Kidney (tissue), 14 donors: Measurements from ENCODE around the gene GOLGA6D. TPM values are rescaled to one million over a fixed set of nuclear protein-coding genes. Genes with fewer than 3 reads are reported as not detected.

Source experiments
- DNase-seq, 5 donors: peaks; one replicate each; pipeline ENCODE4 v3.0.0-alpha.2; 2013 to 2020
- FAIRE-seq: peaks from 2 replicates; lab custom pipeline; 2012; peaks lifted over from hg19 to GRCh38; lab: Jason Lieb, UNC
- H3K27ac ChIP-seq, 2 donors: one replicate each; pipeline ENCODE4 v1.7.0; 2013; ENCODE audit warnings: low read depth in 2 of 2, low read length in 2 of 2, inconsistent platforms in 1 of 2
- H3K27me3 ChIP-seq: one replicate; pipeline ENCODE4 v1.7.1; 2013; ENCODE audit warnings: low read length, inconsistent platforms; ENCODE audit not compliant: control insufficient read depth, insufficient read depth
- H3K36me3 ChIP-seq, 3 donors: one replicate each; pipeline versions ENCODE4 v1.7.0 to v1.7.1; 2013; ENCODE audit warnings: low read length in 3 of 3, control low read depth in 1 of 3, inconsistent platforms in 1 of 3; ENCODE audit not compliant: insufficient read depth in 3 of 3, control insufficient read depth in 2 of 3
- H3K4me1 ChIP-seq, 3 donors: one replicate each; pipeline versions ENCODE4 v1.7.0 to v1.7.1; 2013; ENCODE audit warnings: low read length in 3 of 3, inconsistent platforms in 1 of 3, low read depth in 1 of 3; ENCODE audit not compliant: control insufficient read depth in 2 of 3, insufficient read depth in 2 of 3
- H3K4me3 ChIP-seq, 3 donors: one replicate each; pipeline versions ENCODE4 v1.7.0 to v1.8.1; 2013; ENCODE audit warnings: low read length in 3 of 3, control low read depth in 1 of 3, inconsistent platforms in 1 of 3
- H3K9ac ChIP-seq, 3 donors: one replicate each; pipeline versions ENCODE4 v1.7.0 to v1.7.1; 2013; ENCODE audit warnings: low read length in 3 of 3, control low read depth in 1 of 3, inconsistent platforms in 1 of 3
- H3K9me3 ChIP-seq, 3 donors: one replicate each; pipeline versions ENCODE4 v1.7.0 to v1.7.1; 2013; ENCODE audit warnings: low read length in 3 of 3, control low read depth in 1 of 3, inconsistent platforms in 1 of 3; ENCODE audit not compliant: control insufficient read depth in 2 of 3, insufficient read depth in 1 of 3
- CTCF ChIP-seq: IDR thresholded peaks from 3 replicates; pipeline ENCODE4 v1.5.1; 2012; ENCODE audit warnings: mild to moderate bottlenecking, moderate library complexity, borderline replicate concordance; ENCODE audit not compliant: insufficient read depth; ENCODE audit errors: extremely low read depth
- intact Hi-C: fragments of 100-400 bp; cut with DNase I; formaldehyde crosslinking; loops from one replicate; pipeline ENCODE4 v1.11.1; 2022
- polyA plus RNA-seq: library from polyadenylated mRNA; stranded (reverse); fragments of 350-450 nt; fragmentation: Illumina TruSeq; extraction: RNeasy Lipid Tissue Mini Kit (QIAGEN cat#74804); gene quantifications from one replicate; pipeline ENCODE4 v1.2.3, GENCODE V29; 2014; ENCODE audit warnings: low read depth, low replicate concordance; ENCODE audit not compliant: insufficient read depth
- total RNA-seq: library from RNA; stranded (reverse); fragmentation: NEBNext Ultra II Directional; extraction: Animal tissue kit (Norgen Biotek cat#: 25700); gene quantifications from one replicate; pipeline ENCODE4 v1.2.1, GENCODE V29; 2021
- donor health status: control.
- donor health status: control.
- donor health status: control.
- donor health status: control.
- donor health status: control.
- donor health status: DM: yes; HTN: yes; CAD: no.
- donor health status: Normal renal cell carcinoma (clear cell type).

The GOLGA6D gene
- total and polyA plus RNA-seq, 2 donors from 2014 or later: not detected

- no peak for FAIRE-seq
Observed at GRCh38 chr15:75325922-75326321, 43.3 kb downstream of the GOLGA6D start.

DNA sequence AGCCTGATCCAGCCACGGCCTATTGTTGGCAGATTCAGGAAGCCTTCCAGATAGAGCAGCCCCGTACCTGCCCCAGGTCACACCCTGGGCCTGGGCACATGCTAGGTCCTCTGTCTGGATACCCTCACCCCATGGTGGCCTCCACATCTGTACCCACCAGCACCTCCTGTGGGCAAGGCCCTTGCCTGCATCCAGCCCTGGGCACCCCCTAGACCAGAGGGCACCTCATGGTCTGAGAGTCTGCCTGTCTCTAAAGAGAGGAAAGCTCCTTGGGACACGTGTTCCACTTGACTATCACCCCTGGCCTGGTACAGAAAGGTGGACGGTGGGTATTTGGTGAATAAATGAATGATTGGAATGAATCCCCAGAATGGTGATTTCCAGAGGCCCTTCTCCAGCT, 44.4 kb downstream of the GOLGA6D start:
- Histone ChIP-seq H3K9ac (no peak overlapping the region), H3K9me3 (no peaks in the 10 kb centered on the region), H3K4me3 (no peak overlapping the region), H3K27ac (no peak overlapping the region), H3K36me3 (no peaks in the 10 kb centered on the region), H3K4me1 (no peaks in the 10 kb centered on the region), H3K27me3 (no peaks in the 10 kb centered on the region)
- intact Hi-C loops: no loop called here
- FAIRE-seq (no peak), DNase-seq (peak in 1 of 5 donors; percentile 64)
- no peak for TF ChIP-seq CTCF

More at GRCh38 chr15:75325922-75326321, 43.3 kb downstream of the GOLGA6D start:
- TF ChIP-seq CTCF: no peak
- Histone ChIP-seq H3K9ac (no peak overlapping the region), H3K36me3 (no peaks in the 10 kb centered on the region), H3K4me1 (no peaks in the 10 kb centered on the region), H3K9me3 (no peaks in the 10 kb centered on the region), H3K4me3 (no peak overlapping the region), H3K27ac (no peak overlapping the region), H3K27me3 (no peaks in the 10 kb centered on the region)
- DNase-seq: no peak
- intact Hi-C loops: no loop called here

DNA sequence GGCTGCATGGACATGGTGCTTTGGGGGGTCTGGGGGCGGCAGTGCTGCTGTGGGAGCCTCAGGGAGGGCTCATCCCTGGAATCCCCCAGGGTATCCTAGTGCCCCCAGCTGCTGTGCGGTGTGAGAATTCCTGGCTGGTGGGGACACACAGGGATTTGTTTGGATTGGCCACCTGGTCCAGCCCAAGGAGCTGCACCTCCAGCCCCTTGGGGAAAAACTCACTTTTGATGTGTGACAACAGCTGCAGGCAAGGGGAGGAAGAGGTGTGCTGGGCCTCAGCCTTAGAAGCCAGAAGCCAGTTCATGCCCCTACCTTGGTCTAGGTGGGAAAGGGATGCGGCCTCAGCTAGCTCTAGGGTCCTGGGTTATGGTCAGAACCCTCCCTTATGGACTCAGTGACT, 44.9 kb downstream of the GOLGA6D start:
- no peak overlapping the region for H3K27ac ChIP-seq
- no peaks in the 10 kb centered on the region for H3K27me3 ChIP-seq
- no peak overlapping the region for H3K9ac ChIP-seq
- H3K9me3 ChIP-seq: no peaks in the 10 kb centered on the region
- H3K4me3 ChIP-seq: no peak overlapping the region
- peak in 1 of 5 donors; percentile 35 for DNase-seq
- H3K36me3 ChIP-seq: no peaks in the 10 kb centered on the region
- no peak for TF ChIP-seq CTCF
- intact Hi-C loops: no loop called here
- no peak for FAIRE-seq
- no peaks in the 10 kb centered on the region for H3K4me1 ChIP-seq
